Stimulated activated CD4-positive, alpha-beta T cell treated with anti-CD3 and anti-CD28 coated beads, Interleukin-4, amount 100 ng/mL, for 4 hours (primary cell): ENCODE results near the gene RARRES1.
A peak's percentile ranks its signal among the peaks of the same experiment; 100 is the strongest.
"Not testable (repeated sequence)": the region's sequence is repeated elsewhere in the genome, so short reads cannot be mapped to it uniquely, and the experiment has no call there.

Experiments
- DNase-seq, 2 experiments: peaks; one replicate each; pipeline ENCODE4 v3.0.0-alpha.2; 2020

Gene RARRES1

GRCh38 chr3:158733656-158734055 is 1.4 kb upstream of the RARRES1 start:
- DNase-seq: no peak

- no peak for DNase-seq
These were observed 571 bp upstream of the RARRES1 start for GRCh38 chr3:158732856-158733200.

GRCh38 chr3:158731486-158731885 is 771 bp downstream of the RARRES1 start:
- DNase-seq: no peak

GRCh38 chr3:158728851-158729250 is 3.4 kb downstream of the RARRES1 start:
- no peak for DNase-seq

GRCh38 chr3:158728061-158728377 is 4.2 kb downstream of the RARRES1 start:
- DNase-seq: no peak

GRCh38 chr3:158727206-158728060 is 4.8 kb downstream of the RARRES1 start:
- DNase-seq: peak in 1 of 2 experiments; percentile 17

- no peak for DNase-seq
These were observed 6.8 kb downstream of the RARRES1 start for GRCh38 chr3:158725348-158726011.

GRCh38 chr3:158723991-158724390 is 8.3 kb downstream of the RARRES1 start:
- DNase-seq: no peak

GRCh38 chr3:158722108-158722507 is 10.1 kb downstream of the RARRES1 start:
- no peak for DNase-seq

GRCh38 chr3:158718490-158719170 is 13.6 kb downstream of the RARRES1 start:
- no peak for DNase-seq

GRCh38 chr3:158717576-158717975 is 14.7 kb downstream of the RARRES1 start:
- DNase-seq: no peak

GRCh38 chr3:158713094-158713499 is 19.2 kb downstream of the RARRES1 start:
- DNase-seq: no peak

- no peak for DNase-seq
These were observed 19.8 kb downstream of the RARRES1 start for GRCh38 chr3:158712443-158712842.

- no peak for DNase-seq
These were observed 20.4 kb downstream of the RARRES1 start for GRCh38 chr3:158711886-158712285.

GRCh38 chr3:158710601-158711000 is 21.7 kb downstream of the RARRES1 start:
- no peak for DNase-seq

GRCh38 chr3:158709666-158710083 is 22.6 kb downstream of the RARRES1 start:
- no peak for DNase-seq

- no peak for DNase-seq
These were observed 28.7 kb downstream of the RARRES1 start for GRCh38 chr3:158703566-158703965.

- no peak for DNase-seq
These were observed 29.3 kb downstream of the RARRES1 start for GRCh38 chr3:158702815-158703481.

GRCh38 chr3:158701420-158702065 is 30.7 kb downstream of the RARRES1 start:
- DNase-seq: no peak

GRCh38 chr3:158700559-158700958 is 31.7 kb downstream of the RARRES1 start:
- DNase-seq: no peak

GRCh38 chr3:158696618-158697017 is 35.6 kb downstream of the RARRES1 start:
- no peak for DNase-seq

- DNase-seq: not testable (repeated sequence)
These were observed 38.3 kb downstream of the RARRES1 start for GRCh38 chr3:158693866-158694456.
